HL-60 (cell line): ENCODE results near the gene GPR42.

ENCODE experiments used
- DNase-seq, 2 experiments: peaks; one replicate each; pipeline ENCODE4 v3.0.0-alpha.2; 2010 to 2020; ENCODE audit warnings: low read depth in 1 of 2, low spot score in 1 of 2
- H3K27ac ChIP-seq: fragments of 250-450 bp; sonication (Bioruptor Pico); replicated peaks from 2 replicates; pipeline ENCODE4 v1.5.1; 2020; ENCODE audit warnings: mild to moderate bottlenecking, moderate library complexity
- H3K27me3 ChIP-seq: fragments of 250-450 bp; sonication (Bioruptor Pico); 2 replicates; pipeline ENCODE4 v1.5.1; 2021; ENCODE audit warnings: mild to moderate bottlenecking, moderate library complexity; ENCODE audit not compliant: insufficient read depth, poor library complexity, severe bottlenecking
- H3K4me3 ChIP-seq: replicated peaks from 2 replicates; pipeline ENCODE4 v1.5.1; 2011; ENCODE audit warnings: mild to moderate bottlenecking, control low read depth, low read length; ENCODE audit not compliant: insufficient read depth
- CTCF ChIP-seq: IDR thresholded peaks from one replicate; pipeline ENCODE4 v1.5.1; 2011; ENCODE audit warnings: low read length, control low read depth, inconsistent platforms; ENCODE audit not compliant: insufficient read depth
- GABPA ChIP-seq: IDR thresholded peaks from 2 replicates; pipeline ENCODE4 v1.6.1; 2012; ENCODE audit warnings: low read depth
- POLR2AphosphoS5 ChIP-seq: IDR thresholded peaks from 2 replicates; pipeline ENCODE4 v1.6.1; 2012; ENCODE audit warnings: low read depth
- REST ChIP-seq: IDR thresholded peaks from 2 replicates; pipeline ENCODE4 v1.6.1; 2012; ENCODE audit warnings: low read depth; ENCODE audit not compliant: insufficient replicate concordance
- SPI1 ChIP-seq: IDR thresholded peaks from 2 replicates; pipeline ENCODE4 v1.6.1; 2012; ENCODE audit warnings: low read depth, mild to moderate bottlenecking, borderline replicate concordance

Gene GPR42

GRCh38 chr19:35388277-35389054, 17.6 kb downstream of the GPR42 start:
- H3K27ac ChIP-seq = no peak overlapping the region

GRCh38 chr19:35389192-35389861, 18.5 kb downstream of the GPR42 start:
- H3K4me3 ChIP-seq = no peak overlapping the region
- no peak overlapping the region for H3K27ac ChIP-seq

More at GRCh38 chr19:35388277-35389054, 17.6 kb downstream of the GPR42 start:
- no peaks in the 10 kb centered on the region for H3K27me3 ChIP-seq
- no peak for DNase-seq
- H3K4me3 ChIP-seq = no peak overlapping the region
- TF ChIP-seq CTCF = no peak
- no peak for TF ChIP-seq SPI1
- TF ChIP-seq REST = no peak
- no peak for TF ChIP-seq POLR2AphosphoS5
- TF ChIP-seq GABPA = no peak

More at GRCh38 chr19:35389192-35389861, 18.5 kb downstream of the GPR42 start:
- TF ChIP-seq POLR2AphosphoS5 (no peak), CTCF (no peak), GABPA (no peak), REST (no peak), SPI1 (no peak)
- DNase-seq = no peak
- no peaks in the 10 kb centered on the region for H3K27me3 ChIP-seq
